Body of pancreas (tissue), 4 donors: ENCODE data around the gene TMTC2. TPM values are rescaled to one million over a fixed set of nuclear protein-coding genes. Genes with fewer than 3 reads are reported as not detected.

Source experiments
- ATAC-seq: fragments of 150-250 bp; one replicate; pipeline ENCODE4 v1.9.1; 2016
- DNase-seq, 4 donors: peaks; one replicate each; pipeline ENCODE4 v3.0.0-alpha.2; 2019
- H3K27ac ChIP-seq, 4 donors: fragments of 200-600 bp; sonication (generic); 1 replicate in 3 of 4; 2 replicates in 1 of 4; pipeline versions ENCODE4 v1.5.1 to v1.6.1; 2016 to 2019; ENCODE audit warnings: mild to moderate bottlenecking in 1 of 4, mixed read lengths in 1 of 4, moderate library complexity in 1 of 4
- H3K27me3 ChIP-seq, 2 donors: fragments of 200-600 bp; sonication (generic); one replicate each; pipeline ENCODE4 v1.6.0; 2016; ENCODE audit warnings: mild to moderate bottlenecking in 1 of 2
- H3K36me3 ChIP-seq, 2 donors: fragments of 200-600 bp; sonication (generic); replicated peaks in 1 of 2; 2 replicates each; pipeline ENCODE4 v1.5.1; 2016; ENCODE audit warnings: low read depth in 2 of 2; ENCODE audit not compliant: insufficient read depth in 1 of 2
- H3K4me1 ChIP-seq: fragments of 200-600 bp; sonication (generic); one replicate; pipeline ENCODE4 v1.6.0; 2016
- H3K4me3 ChIP-seq, 2 donors: fragments of 200-600 bp; sonication (generic); 1 replicate in 1 of 2; 2 replicates in 1 of 2; pipeline ENCODE4 v1.5.1; 2016 to 2019
- H3K9me3 ChIP-seq, 3 donors: fragments of 200-600 bp; sonication (generic); 1 replicate in 2 of 3; 2 replicates in 1 of 3; pipeline ENCODE4 v1.5.1; 2016
- CTCF ChIP-seq, 7 experiments: fragments of 450-650 bp in 4 of 7; fragments of 200-600 bp in 3 of 7; sonication (generic) in 3 of 7; IDR thresholded peaks; one replicate each; pipeline ENCODE4 v1.5.1; 2016 to 2019; ENCODE audit warnings: antibody characterized with exemption in 7 of 7
- POLR2A ChIP-seq, 3 donors: fragments of 450-650 bp; IDR thresholded peaks; one replicate each; pipeline ENCODE4 v1.6.1; 2016; ENCODE audit warnings: antibody characterized with exemption in 3 of 3, mild to moderate bottlenecking in 2 of 3
- WGBS, 2 donors: methylation state at CpG; one replicate each; pipeline ENCODE4 v1.1.5; 2017; 5-methylcytosine and 5-hydroxymethylcytosine counted together
- intact Hi-C: fragments of 100-400 bp; cut with DNase I; formaldehyde crosslinking; loops from one replicate; pipeline ENCODE4 v1.15.1; 2023
- total RNA-seq, 2 donors: library from RNA; depleted of rRNA; stranded (reverse); fragments of >200 nt; gene quantifications; one replicate each; pipeline ENCODE4 v1.1.0, GENCODE V29; 2016

Gene TMTC2
- total RNA-seq, 2 donors from 2014 or later, result 10.4 to 20.1 TPM

- Histone ChIP-seq H3K9me3 (peaks cover 0 to 6% (median 0%) of the 10 kb centered on the region in 3 donors), H3K27me3 (no peaks in the 10 kb centered on the region), H3K4me3 (no peak overlapping the region), H3K27ac (no peak overlapping the region), H3K36me3 (no peaks in the 10 kb centered on the region), H3K4me1 (no peaks in the 10 kb centered on the region)
- intact Hi-C loops, result no loop called here
- DNase-seq (no peak), ATAC-seq (no peak)
- 88 to 93% methylated on average over 6 of the region's 6 CpGs for WGBS, 2 donors
- no peak for TF ChIP-seq POLR2A (IDR thresholded peaks at IDR 0.05)
- TF ChIP-seq CTCF (IDR thresholded peaks at IDR 0.05), result no peak
Observed at GRCh38 chr12:83005534-83006197, 319.0 kb downstream of the TMTC2 start.

GRCh38 chr12:83008703-83009102 lies 322.0 kb downstream of the TMTC2 start:
- intact Hi-C loops, result no loop called here

GRCh38 chr12:83010169-83010804 lies 323.6 kb downstream of the TMTC2 start:
- DNase-seq (no peak), ATAC-seq (no peak)
- no peak for TF ChIP-seq POLR2A (IDR thresholded peaks at IDR 0.05)
- no peak for TF ChIP-seq CTCF (IDR thresholded peaks at IDR 0.05)
- WGBS, 2 donors, result 49% methylated on average over 4 of the region's 4 CpGs
- Histone ChIP-seq H3K4me1 (no peaks in the 10 kb centered on the region), H3K4me3 (no peak overlapping the region), H3K27ac (no peak overlapping the region), H3K9me3 (peaks cover 0 to 6% (median 0%) of the 10 kb centered on the region in 3 donors), H3K27me3 (no peaks in the 10 kb centered on the region), H3K36me3 (no peaks in the 10 kb centered on the region)
- intact Hi-C loops, result no loop called here

More at GRCh38 chr12:83008703-83009102, 322.0 kb downstream of the TMTC2 start:
- Histone ChIP-seq H3K4me3 (no peak overlapping the region), H3K36me3 (no peaks in the 10 kb centered on the region), H3K4me1 (no peaks in the 10 kb centered on the region), H3K27me3 (no peaks in the 10 kb centered on the region), H3K9me3 (peaks cover 0 to 6% (median 0%) of the 10 kb centered on the region in 3 donors), H3K27ac (no peak overlapping the region)
- TF ChIP-seq POLR2A (IDR thresholded peaks at IDR 0.05) (no peak), CTCF (IDR thresholded peaks at IDR 0.05) (no peak)
- no peak for ATAC-seq
- DNase-seq, result no peak
- WGBS, 2 donors, result 58% methylated on average over 3 of the region's 3 CpGs

GRCh38 chr12:83015390-83016217 lies 328.9 kb downstream of the TMTC2 start:
- intact Hi-C loops, result no loop called here
- DNase-seq (peak; percentile 67 to 89 (median 77)), ATAC-seq (peak; percentile 74)
- Histone ChIP-seq H3K4me3 (no peak overlapping the region), H3K36me3 (no peaks in the 10 kb centered on the region), H3K9me3 (no peaks in the 10 kb centered on the region), H3K27me3 (no peaks in the 10 kb centered on the region), H3K4me1 (peaks cover 7% of the 10 kb centered on the region), H3K27ac (peak overlapping the region; percentile 58 to 84 (median 71))
- 24 to 26% methylated on average over 8 of the region's 8 CpGs for WGBS, 2 donors
- TF ChIP-seq CTCF (IDR thresholded peaks at IDR 0.05), result no peak
